T-helper 1 cell treated with Interleukin-12 subunit alpha and Interleukin-12 subunit beta and Interleukin-4 antibody, amounts not matched to agents 30 μg/mL and 1 μg/mL, for 36 hours (primary cell): Measurements from ENCODE around the gene PAF1.

Experiments used
- H3K27ac Mint-ChIP-seq: one replicate; pipeline ENCODE4 v1.8.0; 2021; ENCODE audit warnings: mild to moderate bottlenecking, mixed read lengths
- H3K27me3 Mint-ChIP-seq: one replicate; pipeline ENCODE4 v1.8.0; 2021; ENCODE audit warnings: low read depth, mixed read lengths
- H3K36me3 Mint-ChIP-seq: one replicate; pipeline ENCODE4 v1.8.0; 2021; ENCODE audit warnings: low read depth, mixed read lengths
- H3K4me1 Mint-ChIP-seq: one replicate; pipeline ENCODE4 v1.8.0; 2021; ENCODE audit warnings: low read depth, mixed read lengths
- H3K4me3 Mint-ChIP-seq: one replicate; pipeline ENCODE4 v1.8.0; 2021; ENCODE audit warnings: mild to moderate bottlenecking, moderate library complexity, mixed read lengths
- H3K9me3 Mint-ChIP-seq: one replicate; pipeline ENCODE4 v1.8.0; 2021; ENCODE audit warnings: mixed read lengths

Gene PAF1

DNA sequence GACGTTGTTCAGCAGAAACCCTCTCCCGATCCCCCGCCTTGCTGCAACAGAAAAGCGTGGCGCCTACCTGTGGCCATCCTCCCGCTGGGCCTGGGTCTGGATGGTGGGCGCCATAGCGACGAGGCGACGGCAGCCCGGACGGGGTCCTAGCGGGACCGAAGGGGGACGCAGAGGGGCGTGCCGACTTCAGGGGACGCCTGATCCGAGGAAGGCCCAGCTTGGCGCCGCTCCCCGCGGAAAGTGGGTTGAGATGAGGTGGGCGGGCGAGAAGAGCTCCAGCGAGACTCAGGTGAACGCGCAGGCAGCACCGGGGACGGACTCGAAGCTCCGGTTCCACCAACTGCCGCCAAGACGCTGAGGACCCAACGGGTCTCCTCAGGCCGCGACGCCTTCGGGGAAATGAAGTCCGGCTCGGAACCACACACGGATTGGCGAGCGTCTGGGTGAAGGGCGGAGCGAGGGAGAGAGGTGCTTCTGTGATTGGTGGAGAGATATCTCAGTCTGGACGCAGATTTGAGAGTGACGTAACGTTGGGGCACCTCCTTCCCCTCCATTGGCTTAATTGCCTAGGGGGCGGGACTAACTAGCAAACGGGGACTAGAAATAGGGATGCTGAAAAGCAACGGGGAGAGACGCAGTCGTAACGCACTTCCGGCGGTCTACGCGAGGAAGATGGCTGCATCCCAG lies at the start of gene PAF1, which contains the start of gene MED29:
Gene PAF1 (minus strand): TSS at position 356 of the 687 bp plus-strand sequence. CDS start 242 bp downstream, at position 114.
Gene MED29 (plus strand): TSS at position 628 of the 687 bp plus-strand sequence. CDS start 45 bp downstream, at position 673.
- no peaks in the 10 kb centered on the region for H3K9me3 Mint-ChIP-seq
- peaks cover 34% of the 10 kb centered on the region for H3K4me1 Mint-ChIP-seq
- peaks cover 43% of the 10 kb centered on the region for H3K36me3 Mint-ChIP-seq

DNA sequence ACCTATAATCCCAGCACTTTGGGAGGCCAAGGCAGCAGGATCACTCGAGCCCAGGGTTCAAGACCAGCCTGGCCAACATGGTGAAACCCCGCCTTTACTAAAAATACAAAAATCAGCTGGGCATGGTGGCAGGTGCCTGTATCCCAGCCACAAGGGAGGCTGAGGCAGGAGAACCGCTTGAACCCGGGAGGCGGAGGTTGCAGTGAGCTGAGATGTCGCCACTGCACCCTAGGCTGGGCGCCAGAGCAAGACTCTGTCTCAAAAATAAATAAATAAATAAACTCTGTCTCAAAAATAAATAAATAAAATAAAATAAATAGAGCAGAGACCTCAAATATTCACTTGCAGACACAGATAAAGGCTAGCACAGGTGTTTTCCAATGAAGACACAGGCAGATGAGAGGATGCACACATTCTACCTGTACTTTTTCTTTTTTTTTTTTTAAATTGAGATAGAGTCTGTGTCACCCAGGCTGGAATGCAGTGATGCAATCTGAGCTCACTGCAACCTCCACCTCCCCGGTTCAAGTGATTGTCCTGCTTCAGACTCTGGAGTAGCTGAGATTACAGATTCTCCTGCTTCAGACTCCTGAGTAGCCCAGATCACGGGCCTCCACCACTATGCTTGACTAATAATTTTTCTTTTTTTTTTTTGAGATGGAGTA lies 47.5 kb upstream of the PAF1 start:
- H3K36me3 Mint-ChIP-seq, result peaks cover 18% of the 10 kb centered on the region
- no peak overlapping the region for H3K27ac Mint-ChIP-seq
- no peaks in the 10 kb centered on the region for H3K9me3 Mint-ChIP-seq
- H3K4me3 Mint-ChIP-seq, result no peak overlapping the region
- peaks cover 29% of the 10 kb centered on the region for H3K4me1 Mint-ChIP-seq
- H3K27me3 Mint-ChIP-seq, result peaks cover 3% of the 10 kb centered on the region

More for the DNA sequence above, at the start of gene PAF1, which contains the start of gene MED29:
- H3K27ac Mint-ChIP-seq, result peak within 1 kb of the TSS; percentile 95
- H3K4me3 Mint-ChIP-seq, result peak within 1 kb of the TSS; percentile 92
- no peaks in the 10 kb centered on the region for H3K27me3 Mint-ChIP-seq

- Mint-ChIP-seq H3K27ac (peak overlapping the region; percentile 98), H3K4me3 (peak overlapping the region; percentile 99), H3K9me3 (no peaks in the 10 kb centered on the region), H3K4me1 (peaks cover 36% of the 10 kb centered on the region), H3K27me3 (peaks cover 3% of the 10 kb centered on the region), H3K36me3 (peaks cover 30% of the 10 kb centered on the region)
These were observed 45.4 kb upstream of the PAF1 start for GRCh38 chr19:39436350-39436716.

DNA sequence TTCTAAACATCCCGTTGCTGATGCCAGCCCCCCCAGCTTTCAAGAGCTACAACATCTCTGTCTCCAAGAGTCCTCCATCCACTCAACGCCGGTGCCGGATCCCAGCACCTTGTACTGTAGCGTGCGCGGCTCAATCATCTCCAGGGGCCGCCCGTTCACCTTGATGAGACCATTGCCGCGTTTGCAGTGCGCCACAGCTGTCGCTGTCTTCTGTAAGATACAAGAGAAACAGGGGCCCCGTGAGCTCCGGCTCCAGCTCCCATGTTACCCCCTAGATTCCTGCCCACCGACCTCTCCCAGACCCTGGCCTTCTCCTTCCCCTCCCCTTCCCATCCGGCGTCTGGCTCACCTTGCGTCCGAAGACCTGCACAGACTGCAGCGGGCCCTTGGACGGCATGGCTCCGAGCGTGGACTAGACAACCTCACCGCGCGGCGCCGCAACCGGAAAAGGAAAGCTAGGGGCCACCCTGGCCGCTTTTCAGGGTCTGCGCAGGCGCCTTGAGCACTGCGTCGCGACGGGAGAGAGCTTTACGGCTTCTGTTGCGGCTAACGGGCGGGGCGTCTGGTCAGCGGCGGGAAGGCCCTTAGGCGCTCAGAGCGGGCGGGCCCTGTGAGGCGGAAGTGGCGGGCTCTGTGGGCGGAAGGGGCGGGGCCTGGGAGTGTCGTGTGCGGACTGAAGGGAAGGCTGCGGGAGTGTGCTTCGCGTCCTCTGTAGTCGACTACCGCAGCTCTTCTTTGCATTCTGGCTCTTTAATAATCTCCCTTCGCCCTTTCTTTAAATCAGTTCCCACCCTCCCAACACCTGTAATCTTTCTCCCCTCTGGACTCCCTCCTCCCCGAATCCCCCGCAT lies 44.8 kb upstream of the PAF1 start, which contains the start of gene RPS16:
Gene RPS16 (minus strand): TSS at position 451 of the 851 bp plus-strand sequence. CDS start 54 bp downstream, at position 397.
- peaks cover 3% of the 10 kb centered on the region for H3K27me3 Mint-ChIP-seq
- peak within 1 kb of the TSS; percentile 98 for H3K27ac Mint-ChIP-seq
- peaks cover 41% of the 10 kb centered on the region for H3K4me1 Mint-ChIP-seq
- peak within 1 kb of the TSS; percentile 99 for H3K4me3 Mint-ChIP-seq
- H3K36me3 Mint-ChIP-seq, result peaks cover 35% of the 10 kb centered on the region
- H3K9me3 Mint-ChIP-seq, result no peaks in the 10 kb centered on the region

DNA sequence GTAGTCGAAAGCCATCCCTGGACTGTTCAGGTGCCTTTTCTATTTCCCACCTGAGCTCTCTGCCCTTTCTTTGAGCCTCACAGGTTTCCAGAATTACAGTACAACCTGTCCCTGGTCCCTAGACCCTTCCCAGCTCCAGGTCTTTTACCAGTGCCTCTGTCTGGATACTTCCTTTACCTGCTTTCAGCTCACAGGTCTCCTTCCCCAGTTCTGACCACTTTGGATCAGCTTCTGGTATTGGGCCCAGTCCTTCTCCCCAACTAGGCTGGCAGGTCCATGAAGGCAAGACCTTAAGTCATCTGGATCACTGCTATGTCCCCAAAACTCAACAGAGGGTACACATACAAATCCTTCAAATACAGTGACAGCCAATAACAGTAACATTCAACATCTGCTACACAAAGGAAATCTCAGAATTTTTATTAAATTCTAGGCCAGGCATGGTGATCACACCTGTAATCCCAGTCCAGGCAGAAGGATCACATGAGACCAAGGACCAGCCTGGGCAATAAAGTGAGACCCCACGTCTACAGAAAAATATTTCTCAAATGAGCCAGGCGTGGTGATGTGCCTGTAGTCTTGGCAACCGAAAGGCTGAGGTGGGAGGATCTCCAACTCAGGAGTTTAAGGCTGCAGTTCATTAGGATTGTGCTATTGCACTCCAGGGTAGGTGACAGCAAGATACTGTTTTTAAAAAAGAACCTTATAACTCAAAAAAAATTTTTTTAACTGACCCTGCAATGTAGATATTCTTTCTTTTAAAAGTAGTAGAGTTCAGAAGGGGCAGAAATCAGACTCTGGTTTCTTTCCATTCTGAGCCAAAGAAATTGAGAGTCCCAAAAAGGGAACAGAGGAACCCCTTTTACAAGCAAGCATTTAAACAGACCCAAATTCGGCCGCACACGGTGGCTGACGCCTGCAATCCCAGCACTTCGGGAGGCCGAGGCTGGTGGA lies 43.5 kb upstream of the PAF1 start:
- peak overlapping the region; percentile 99 for H3K4me3 Mint-ChIP-seq
- H3K9me3 Mint-ChIP-seq, result no peaks in the 10 kb centered on the region
- peak overlapping the region; percentile 98 for H3K27ac Mint-ChIP-seq
- H3K27me3 Mint-ChIP-seq, result peaks cover 3% of the 10 kb centered on the region
- peaks cover 35% of the 10 kb centered on the region for H3K36me3 Mint-ChIP-seq
- peaks cover 42% of the 10 kb centered on the region for H3K4me1 Mint-ChIP-seq

GRCh38 chr19:39433480-39434079 lies 42.7 kb upstream of the PAF1 start:
- Mint-ChIP-seq H3K4me1 (peaks cover 42% of the 10 kb centered on the region), H3K27me3 (peaks cover 3% of the 10 kb centered on the region)

GRCh38 chr19:39432677-39433025 lies 41.7 kb upstream of the PAF1 start:
- H3K27ac Mint-ChIP-seq, result peak overlapping the region; percentile 74
- peaks cover 35% of the 10 kb centered on the region for H3K36me3 Mint-ChIP-seq
- peaks cover 42% of the 10 kb centered on the region for H3K4me1 Mint-ChIP-seq
- H3K27me3 Mint-ChIP-seq, result peaks cover 3% of the 10 kb centered on the region
- H3K9me3 Mint-ChIP-seq, result no peaks in the 10 kb centered on the region
- no peak overlapping the region for H3K4me3 Mint-ChIP-seq

More at GRCh38 chr19:39433480-39434079, 42.7 kb upstream of the PAF1 start:
- peaks cover 35% of the 10 kb centered on the region for H3K36me3 Mint-ChIP-seq
- H3K27ac Mint-ChIP-seq, result no peak overlapping the region
- H3K4me3 Mint-ChIP-seq, result peak overlapping the region; percentile 32
- no peaks in the 10 kb centered on the region for H3K9me3 Mint-ChIP-seq

DNA sequence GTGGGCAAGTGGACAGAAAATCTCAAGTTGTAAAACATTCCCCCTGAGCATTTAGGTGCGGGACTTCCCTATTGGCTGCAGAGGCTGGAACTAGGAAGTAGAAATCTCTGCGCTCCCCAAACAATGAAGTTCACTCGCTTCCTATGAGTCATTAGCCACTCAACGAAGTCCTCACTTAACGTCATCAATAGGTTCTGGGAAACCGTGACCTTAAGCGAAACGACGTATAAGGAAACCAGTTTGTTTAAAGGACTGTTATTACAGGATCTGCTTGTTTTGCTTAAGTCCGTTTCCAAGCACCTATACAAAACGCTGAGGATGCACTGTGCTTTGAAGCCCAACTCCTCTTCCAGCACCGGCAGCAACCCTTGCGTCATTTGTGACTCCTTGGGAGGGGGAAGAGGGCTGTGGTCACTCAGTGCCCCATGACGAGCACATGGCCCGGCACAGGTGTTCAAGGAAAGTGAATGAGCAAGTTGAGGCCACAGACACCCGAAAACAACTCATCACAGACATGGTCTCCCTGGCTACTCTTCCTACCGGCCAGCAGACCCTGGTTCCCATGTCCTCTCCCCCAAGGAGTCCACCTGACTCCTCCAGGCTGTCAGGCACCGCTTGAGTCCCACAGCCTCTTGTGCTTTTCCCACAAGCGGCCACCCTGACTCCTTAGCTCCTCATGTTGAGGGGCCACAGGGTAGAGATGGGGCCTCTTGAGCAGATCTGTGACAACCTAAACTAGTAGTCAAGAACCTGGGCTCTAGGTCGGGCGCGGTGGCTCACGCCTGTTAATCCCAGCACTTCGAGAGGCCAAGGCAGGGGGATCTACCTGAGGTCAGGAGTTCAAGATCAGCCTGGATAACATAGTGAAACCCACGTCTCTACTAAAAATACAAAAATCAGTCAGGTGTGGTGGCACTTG lies 40.0 kb upstream of the PAF1 start:
- Mint-ChIP-seq H3K4me3 (peak overlapping the region; percentile 50), H3K4me1 (peaks cover 34% of the 10 kb centered on the region), H3K9me3 (no peaks in the 10 kb centered on the region), H3K27ac (peak overlapping the region; percentile 93), H3K36me3 (peaks cover 35% of the 10 kb centered on the region), H3K27me3 (no peaks in the 10 kb centered on the region)

- H3K27me3 Mint-ChIP-seq, result no peaks in the 10 kb centered on the region
- H3K27ac Mint-ChIP-seq, result no peak overlapping the region
- H3K9me3 Mint-ChIP-seq, result no peaks in the 10 kb centered on the region
- peaks cover 20% of the 10 kb centered on the region for H3K4me1 Mint-ChIP-seq
- H3K36me3 Mint-ChIP-seq, result peaks cover 30% of the 10 kb centered on the region
- H3K4me3 Mint-ChIP-seq, result no peak overlapping the region
These were observed 37.6 kb upstream of the PAF1 start for GRCh38 chr19:39428283-39429112.

DNA sequence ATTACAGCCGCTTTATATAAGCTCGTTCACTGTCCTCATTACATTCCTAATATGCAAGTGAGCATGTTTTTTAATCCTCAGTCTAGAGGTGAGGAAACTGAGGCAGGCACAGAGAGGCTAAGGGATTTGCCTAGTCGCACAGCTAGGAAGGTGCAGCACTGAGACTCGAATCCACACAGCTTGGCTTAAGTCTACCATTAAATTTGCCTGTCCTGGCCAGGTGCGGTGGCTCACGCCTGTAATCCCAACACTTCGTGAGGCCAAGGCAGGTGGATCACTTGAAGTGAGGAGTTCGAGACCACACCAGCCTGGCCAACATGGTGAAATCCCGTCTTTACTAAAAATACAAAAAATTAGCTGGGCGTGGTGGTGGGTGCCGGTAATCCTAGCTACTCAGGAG lies 36.8 kb upstream of the PAF1 start:
- H3K27ac Mint-ChIP-seq, result no peak overlapping the region
- H3K4me3 Mint-ChIP-seq, result no peak overlapping the region
- no peaks in the 10 kb centered on the region for H3K27me3 Mint-ChIP-seq
- H3K4me1 Mint-ChIP-seq, result peaks cover 13% of the 10 kb centered on the region
- H3K36me3 Mint-ChIP-seq, result peaks cover 25% of the 10 kb centered on the region
- H3K9me3 Mint-ChIP-seq, result no peaks in the 10 kb centered on the region

- Mint-ChIP-seq H3K9me3 (no peaks in the 10 kb centered on the region), H3K4me1 (peaks cover 11% of the 10 kb centered on the region), H3K36me3 (peaks cover 18% of the 10 kb centered on the region), H3K27ac (no peak overlapping the region), H3K27me3 (no peaks in the 10 kb centered on the region), H3K4me3 (no peak overlapping the region)
These were observed 35.3 kb upstream of the PAF1 start for GRCh38 chr19:39426170-39426569.

DNA sequence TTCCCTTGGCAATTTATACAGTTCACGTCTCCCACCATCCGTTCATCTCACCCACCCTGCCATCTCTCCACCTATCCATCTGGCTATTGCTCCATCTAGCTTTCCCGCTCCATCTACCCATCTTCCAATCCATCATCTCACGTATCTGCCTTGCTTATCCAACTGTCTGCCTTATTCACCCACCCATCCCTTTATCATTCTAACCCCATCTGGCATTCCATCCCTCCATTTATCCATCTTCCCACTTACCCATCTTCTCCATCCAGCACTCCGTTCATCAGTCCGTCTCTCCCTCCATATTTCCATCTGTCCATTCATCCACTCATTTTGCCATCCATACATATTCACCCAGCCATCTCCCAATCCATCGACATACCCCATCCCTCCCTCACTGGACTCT lies 34.8 kb upstream of the PAF1 start:
- peaks cover 6% of the 10 kb centered on the region for H3K4me1 Mint-ChIP-seq
- H3K4me3 Mint-ChIP-seq, result no peak overlapping the region
- H3K9me3 Mint-ChIP-seq, result no peaks in the 10 kb centered on the region
- no peaks in the 10 kb centered on the region for H3K27me3 Mint-ChIP-seq
- peaks cover 15% of the 10 kb centered on the region for H3K36me3 Mint-ChIP-seq
- no peak overlapping the region for H3K27ac Mint-ChIP-seq
